K562 (cell line): ENCODE measurements around the gene CUL1. TPM values are rescaled to one million over a fixed set of nuclear protein-coding genes. Genes with fewer than 3 reads are reported as not detected.
A peak's percentile ranks its signal among the peaks of the same experiment; 100 is the strongest.

Source experiments
- ARID1B ChIP-seq: fragments of 450-650 bp; IDR thresholded peaks from 2 replicates; pipeline ENCODE4 v1.6.1; 2016; ENCODE audit warnings: antibody characterized with exemption, mild to moderate bottlenecking, inconsistent platforms
- CBX2 ChIP-seq: fragments of 200-600 bp; sonication (generic); IDR thresholded peaks from one replicate; pipeline ENCODE4 v1.6.1; 2012; ENCODE audit warnings: mild to moderate bottlenecking, low read length, inconsistent platforms; ENCODE audit not compliant: insufficient read depth, poor library complexity, severe bottlenecking
- FOXJ3 ChIP-seq: sonication (generic); formaldehyde crosslinking; IDR thresholded peaks from 2 replicates; pipeline ENCODE4 v1.4.0; 2020; ENCODE audit warnings: mild to moderate bottlenecking, missing genetic modification reagents
- KDM1A ChIP-seq, 2 experiments: fragments of 450-650 bp; IDR thresholded peaks; 2 replicates each; pipeline ENCODE4 v1.6.1; 2016; ENCODE audit warnings: mild to moderate bottlenecking in 2 of 2
- MYBL2 ChIP-seq, 2 experiments: fragments of 450-650 bp in 1 of 2; sonication (generic) in 1 of 2; formaldehyde crosslinking in 1 of 2; IDR thresholded peaks; 2 replicates each; pipeline versions ENCODE4 v1.6.1 to v1.8.1; 2017 to 2022; ENCODE audit warnings: borderline replicate concordance in 1 of 2, inconsistent platforms in 1 of 2, low read depth in 1 of 2, mild to moderate bottlenecking in 1 of 2, missing genetic modification reagents in 1 of 2, moderate library complexity in 1 of 2
- NCOA2 ChIP-seq, 2 experiments: fragments of 450-650 bp; IDR thresholded peaks; 2 replicates each; pipeline ENCODE4 v1.6.1; 2018; ENCODE audit warnings: mild to moderate bottlenecking in 2 of 2, moderate library complexity in 1 of 2; ENCODE audit not compliant: partially characterized antibody in 2 of 2
- NONO ChIP-seq, 2 experiments: fragments of 200-400 bp in 1 of 2; fragments of 450-650 bp in 1 of 2; formaldehyde crosslinking in 1 of 2; IDR thresholded peaks; 2 replicates each; pipeline ENCODE4 v1.6.1; 2017; ENCODE audit warnings: low read depth in 2 of 2, mild to moderate bottlenecking in 2 of 2, moderate library complexity in 2 of 2, low read length in 1 of 2
- PRPF4 ChIP-seq: fragments of 200-400 bp; formaldehyde crosslinking; IDR thresholded peaks from one replicate; pipeline ENCODE4 v1.6.1; 2017; ENCODE audit warnings: low read length, low read depth, mild to moderate bottlenecking; ENCODE audit not compliant: insufficient read depth, poor library complexity, severe bottlenecking
- STAT5B ChIP-seq: fragments of 250-450 bp; sonication (Bioruptor Pico); IDR thresholded peaks from 2 replicates; pipeline ENCODE4 v1.8.0; 2021; ENCODE audit warnings: mild to moderate bottlenecking, inconsistent platforms
- ZNF316 ChIP-seq: fragments of 450-650 bp; IDR thresholded peaks from 2 replicates; pipeline ENCODE4 v1.6.1; 2016
- ZNF41 ChIP-seq: fragments of 250-450 bp; sonication (Bioruptor Pico); conservative IDR thresholded peaks from 2 replicates; pipeline ENCODE4 v1.4.0; 2020; ENCODE audit warnings: mild to moderate bottlenecking
- ZNF589 ChIP-seq: fragments of 200-800 bp; sonication (Bioruptor generic); IDR thresholded peaks from 2 replicates; pipeline ENCODE4 v1.6.1; 2016; ENCODE audit warnings: low read depth, missing genetic modification characterization, missing compliant biosample characterization
- ZNF75A ChIP-seq: fragments of 450-650 bp; formaldehyde crosslinking; IDR thresholded peaks from 2 replicates; pipeline ENCODE4 v1.4.0; 2020; ENCODE audit warnings: mild to moderate bottlenecking
- ZNF830 ChIP-seq: fragments of 250-450 bp; sonication (Bioruptor Pico); IDR thresholded peaks from 2 replicates; pipeline ENCODE4 v1.5.0; 2021; ENCODE audit warnings: mild to moderate bottlenecking
- ZZZ3 ChIP-seq: fragments of 450-650 bp; IDR thresholded peaks from 2 replicates; pipeline ENCODE4 v1.6.1; 2016; ENCODE audit warnings: antibody characterized with exemption, mild to moderate bottlenecking, moderate library complexity
- polyA plus RNA-seq, 8 experiments: library from polyadenylated mRNA; depleted of rRNA in 4 of 8; stranded (reverse) in 5 of 8; unstranded in 3 of 8; fragments of >200 nt; fragmentation: Nextera tagmentation in 2 of 8; fragmentation: Illumina TruSeq in 1 of 8; extraction: Ambion mirVana in 2 of 8; extraction: Trizol in 1 of 8; gene quantifications; 2 replicates each; pipeline versions ENCODE4 v1.2.1 to v1.2.3, GENCODE V29; 2011 to 2014; ENCODE audit warnings: inconsistent platforms in 1 of 8, missing spikeins in 1 of 8
- total RNA-seq, 7 experiments: library from RNA; depleted of rRNA in 6 of 7; stranded (reverse); fragments of >200 nt in 6 of 7; fragmentation: Illumina TruSeq in 2 of 7; extraction: Trizol in 2 of 7; gene quantifications; 2 replicates each; pipeline versions ENCODE4 v1.2.1 to v1.2.3, GENCODE V29; 2011 to 2021; ENCODE audit warnings: low replicate concordance in 1 of 7
- TF ChIP-seq, protein P1 (sequence below): fragments of 450-650 bp; IDR thresholded peaks from 2 replicates; pipeline ENCODE4 v1.6.1; 2017; ENCODE audit warnings: antibody characterized with exemption, mild to moderate bottlenecking
- TF ChIP-seq, protein P2 (sequence below): fragments of 250-450 bp; sonication (Bioruptor Pico); IDR thresholded peaks from 2 replicates; pipeline ENCODE4 v1.8.0; 2021; ENCODE audit warnings: borderline replicate concordance, mild to moderate bottlenecking, moderate library complexity; ENCODE audit not compliant: poor library complexity, severe bottlenecking
- TF ChIP-seq, protein P3 (sequence below): fragments of 250-450 bp; sonication (Bioruptor Pico); IDR thresholded peaks from 2 replicates; pipeline ENCODE4 v1.9.0; 2021; ENCODE audit warnings: mild to moderate bottlenecking
- TF ChIP-seq, protein P4 (sequence below): conservative IDR thresholded peaks from 2 replicates; pipeline ENCODE4 v1.6.1; 2011; ENCODE audit warnings: low read depth, mild to moderate bottlenecking, low read length; ENCODE audit not compliant: control insufficient read depth
- TF ChIP-seq, protein P5 (sequence below): fragments of 250-450 bp; sonication (Bioruptor Pico); IDR thresholded peaks from 2 replicates; pipeline ENCODE4 v1.5.0; 2022; ENCODE audit warnings: mild to moderate bottlenecking

Gene CUL1
- total and polyA plus RNA-seq, 9 of the 15 experiments (the other 6 are each of a cell fraction or from before 2014, with no cell fraction given) = 31.5 to 107 (median 96.5) TPM

DNA sequence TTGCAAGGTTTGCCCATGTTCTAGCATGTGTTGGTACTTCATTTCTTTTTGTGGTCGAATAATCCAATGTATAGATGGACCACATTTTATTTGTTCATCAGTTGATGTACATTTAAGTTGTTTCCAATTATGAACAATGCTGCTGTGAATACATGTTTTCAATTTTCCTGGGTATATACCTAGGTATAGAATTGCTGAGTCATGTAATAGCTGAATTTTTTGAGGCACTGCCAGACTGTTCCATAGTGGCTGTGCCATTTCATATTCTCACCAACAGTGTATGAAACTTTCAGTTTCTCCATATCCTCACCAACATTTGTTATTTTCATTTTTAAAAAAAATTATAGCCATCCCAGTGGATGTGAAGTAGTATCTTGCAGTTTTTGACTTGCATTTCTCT is 94.9 kb downstream of the CUL1 start (continued):
- TF ChIP-seq KDM1A (IDR thresholded peaks at IDR 0.05) = no peak
- TF ChIP-seq ARID1B = 0 out of 2 replicates have a peak, but pooled peaks have one; percentile 15
- TF ChIP-seq ZNF75A = no peak
- TF ChIP-seq, protein P1, sequence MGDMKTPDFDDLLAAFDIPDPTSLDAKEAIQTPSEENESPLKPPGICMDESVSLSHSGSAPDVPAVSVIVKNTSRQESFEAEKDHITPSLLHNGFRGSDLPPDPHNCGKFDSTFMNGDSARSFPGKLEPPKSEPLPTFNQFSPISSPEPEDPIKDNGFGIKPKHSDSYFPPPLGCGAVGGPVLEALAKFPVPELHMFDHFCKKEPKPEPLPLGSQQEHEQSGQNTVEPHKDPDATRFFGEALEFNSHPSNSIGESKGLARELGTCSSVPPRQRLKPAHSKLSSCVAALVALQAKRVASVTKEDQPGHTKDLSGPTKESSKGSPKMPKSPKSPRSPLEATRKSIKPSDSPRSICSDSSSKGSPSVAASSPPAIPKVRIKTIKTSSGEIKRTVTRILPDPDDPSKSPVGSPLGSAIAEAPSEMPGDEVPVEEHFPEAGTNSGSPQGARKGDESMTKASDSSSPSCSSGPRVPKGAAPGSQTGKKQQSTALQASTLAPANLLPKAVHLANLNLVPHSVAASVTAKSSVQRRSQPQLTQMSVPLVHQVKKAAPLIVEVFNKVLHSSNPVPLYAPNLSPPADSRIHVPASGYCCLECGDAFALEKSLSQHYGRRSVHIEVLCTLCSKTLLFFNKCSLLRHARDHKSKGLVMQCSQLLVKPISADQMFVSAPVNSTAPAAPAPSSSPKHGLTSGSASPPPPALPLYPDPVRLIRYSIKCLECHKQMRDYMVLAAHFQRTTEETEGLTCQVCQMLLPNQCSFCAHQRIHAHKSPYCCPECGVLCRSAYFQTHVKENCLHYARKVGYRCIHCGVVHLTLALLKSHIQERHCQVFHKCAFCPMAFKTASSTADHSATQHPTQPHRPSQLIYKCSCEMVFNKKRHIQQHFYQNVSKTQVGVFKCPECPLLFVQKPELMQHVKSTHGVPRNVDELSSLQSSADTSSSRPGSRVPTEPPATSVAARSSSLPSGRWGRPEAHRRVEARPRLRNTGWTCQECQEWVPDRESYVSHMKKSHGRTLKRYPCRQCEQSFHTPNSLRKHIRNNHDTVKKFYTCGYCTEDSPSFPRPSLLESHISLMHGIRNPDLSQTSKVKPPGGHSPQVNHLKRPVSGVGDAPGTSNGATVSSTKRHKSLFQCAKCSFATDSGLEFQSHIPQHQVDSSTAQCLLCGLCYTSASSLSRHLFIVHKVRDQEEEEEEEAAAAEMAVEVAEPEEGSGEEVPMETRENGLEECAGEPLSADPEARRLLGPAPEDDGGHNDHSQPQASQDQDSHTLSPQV = 0 out of 2 replicates have a peak, but pooled peaks have one; percentile 50
- TF ChIP-seq, protein P2, sequence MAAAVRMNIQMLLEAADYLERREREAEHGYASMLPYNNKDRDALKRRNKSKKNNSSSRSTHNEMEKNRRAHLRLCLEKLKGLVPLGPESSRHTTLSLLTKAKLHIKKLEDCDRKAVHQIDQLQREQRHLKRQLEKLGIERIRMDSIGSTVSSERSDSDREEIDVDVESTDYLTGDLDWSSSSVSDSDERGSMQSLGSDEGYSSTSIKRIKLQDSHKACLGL (CRISPR knock-in tag) = no peak
- TF ChIP-seq FOXJ3 (CRISPR knock-in tag) = no peak
- TF ChIP-seq STAT5B (CRISPR knock-in tag) = no peak
- no peak for TF ChIP-seq ZNF589
- TF ChIP-seq NONO (IDR thresholded peaks at IDR 0.05; ENCODE audit: low read depth in 2 of 2, low read length in 1 of 2) = no peak
- TF ChIP-seq, protein P3, sequence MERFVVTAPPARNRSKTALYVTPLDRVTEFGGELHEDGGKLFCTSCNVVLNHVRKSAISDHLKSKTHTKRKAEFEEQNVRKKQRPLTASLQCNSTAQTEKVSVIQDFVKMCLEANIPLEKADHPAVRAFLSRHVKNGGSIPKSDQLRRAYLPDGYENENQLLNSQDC (CRISPR knock-in tag) = no peak
- TF ChIP-seq CBX2 = no peak
- no peak for TF ChIP-seq ZZZ3
- no peak for TF ChIP-seq PRPF4
- no peak for TF ChIP-seq ZNF41 (CRISPR knock-in tag)
- TF ChIP-seq MYBL2 (IDR thresholded peaks at IDR 0.05; ENCODE audit: low read depth) = no peak
- TF ChIP-seq MYBL2 (CRISPR knock-in tag; IDR thresholded peaks at IDR 0.05; ENCODE audit: borderline replicate concordance) = no peak
- no peak for TF ChIP-seq ZNF830 (CRISPR knock-in tag)
- TF ChIP-seq, protein P4, sequence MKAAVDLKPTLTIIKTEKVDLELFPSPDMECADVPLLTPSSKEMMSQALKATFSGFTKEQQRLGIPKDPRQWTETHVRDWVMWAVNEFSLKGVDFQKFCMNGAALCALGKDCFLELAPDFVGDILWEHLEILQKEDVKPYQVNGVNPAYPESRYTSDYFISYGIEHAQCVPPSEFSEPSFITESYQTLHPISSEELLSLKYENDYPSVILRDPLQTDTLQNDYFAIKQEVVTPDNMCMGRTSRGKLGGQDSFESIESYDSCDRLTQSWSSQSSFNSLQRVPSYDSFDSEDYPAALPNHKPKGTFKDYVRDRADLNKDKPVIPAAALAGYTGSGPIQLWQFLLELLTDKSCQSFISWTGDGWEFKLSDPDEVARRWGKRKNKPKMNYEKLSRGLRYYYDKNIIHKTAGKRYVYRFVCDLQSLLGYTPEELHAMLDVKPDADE = no peak
- TF ChIP-seq, protein P5, sequence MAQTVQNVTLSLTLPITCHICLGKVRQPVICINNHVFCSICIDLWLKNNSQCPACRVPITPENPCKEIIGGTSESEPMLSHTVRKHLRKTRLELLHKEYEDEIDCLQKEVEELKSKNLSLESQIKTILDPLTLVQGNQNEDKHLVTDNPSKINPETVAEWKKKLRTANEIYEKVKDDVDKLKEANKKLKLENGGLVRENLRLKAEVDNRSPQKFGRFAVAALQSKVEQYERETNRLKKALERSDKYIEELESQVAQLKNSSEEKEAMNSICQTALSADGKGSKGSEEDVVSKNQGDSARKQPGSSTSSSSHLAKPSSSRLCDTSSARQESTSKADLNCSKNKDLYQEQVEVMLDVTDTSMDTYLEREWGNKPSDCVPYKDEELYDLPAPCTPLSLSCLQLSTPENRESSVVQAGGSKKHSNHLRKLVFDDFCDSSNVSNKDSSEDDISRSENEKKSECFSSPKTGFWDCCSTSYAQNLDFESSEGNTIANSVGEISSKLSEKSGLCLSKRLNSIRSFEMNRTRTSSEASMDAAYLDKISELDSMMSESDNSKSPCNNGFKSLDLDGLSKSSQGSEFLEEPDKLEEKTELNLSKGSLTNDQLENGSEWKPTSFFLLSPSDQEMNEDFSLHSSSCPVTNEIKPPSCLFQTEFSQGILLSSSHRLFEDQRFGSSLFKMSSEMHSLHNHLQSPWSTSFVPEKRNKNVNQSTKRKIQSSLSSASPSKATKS (CRISPR knock-in tag) = no peak
- no peak for TF ChIP-seq NCOA2 (IDR thresholded peaks at IDR 0.05; ENCODE audit: partially characterized antibody in 2 of 2)
- peak; percentile 99 for TF ChIP-seq ZNF316
